ENCODE measurements around the gene ASCC1. TPM values are rescaled to one million over a fixed set of nuclear protein-coding genes. Genes with fewer than 3 reads are reported as not detected.

ASCC1 gene
- total and polyA plus RNA-seq, 2 experiments from 2014 or later: 31.8 to 38.7 TPM

DNA sequence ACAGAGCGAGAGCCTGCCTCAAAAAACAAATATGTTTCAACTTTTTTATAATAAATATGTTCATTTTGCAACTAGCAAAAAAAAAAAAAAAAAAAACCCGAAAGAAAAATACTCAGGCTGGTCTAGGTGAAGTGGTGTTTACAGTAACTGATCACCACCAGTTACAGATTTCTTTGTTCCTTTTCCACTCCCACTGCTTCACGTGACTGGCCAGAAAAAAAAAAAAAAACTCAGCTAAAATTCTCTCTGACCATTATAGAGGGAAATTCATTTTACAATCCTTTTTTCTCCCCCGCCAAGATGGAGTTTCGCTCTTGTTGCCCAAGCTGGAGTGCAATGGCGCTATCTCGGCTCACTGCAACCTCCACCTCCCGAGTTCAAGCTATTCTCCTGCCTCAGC lies 4.6 kb upstream of the ASCC1 start:
- Histone ChIP-seq H2AFZ (no peak overlapping the region), H3K4me1 (ENCODE audit: insufficient read depth) (peaks cover 13% of the 10 kb centered on the region), H3K36me3 (replicated peaks; ENCODE audit: insufficient read depth, low read depth) (no peaks in the 10 kb centered on the region), H3K79me2 (peaks cover 78% of the 10 kb centered on the region), H3K27ac (no peak overlapping the region), H3K4me2 (no peak overlapping the region), H3K9me3 (ENCODE audit: low read depth) (no peaks in the 10 kb centered on the region), H3K9me2 (replicated peaks; ENCODE audit: insufficient read depth) (no peaks in the 10 kb centered on the region), H3K27me3 (no peaks in the 10 kb centered on the region), H3K4me3 (no peak overlapping the region), H4K20me1 (ENCODE audit: insufficient read depth, poor library complexity, severe bottlenecking) (peaks cover 3% of the 10 kb centered on the region)
- no peak for TF ChIP-seq EZH2 (IDR thresholded peaks at IDR 0.05; ENCODE audit: borderline replicate concordance)
- no peak for TF ChIP-seq EZH2phosphoT487 (IDR thresholded peaks at IDR 0.05; ENCODE audit: low read depth, severe bottlenecking, unreplicated experiment)
- no peak for TF ChIP-seq CTCF (IDR thresholded peaks at IDR 0.05; ENCODE audit: poor library complexity)
- 95% methylated on average over 8 of the region's 8 CpGs for WGBS (ENCODE audit: low lambda C conversion rate, missing lambda C conversion rate)
- no peak for DNase-seq (ENCODE audit: low spot score)

GRCh38 chr10:72219235-72219814 lies 3.2 kb upstream of the ASCC1 start:
- peaks cover 20% of the 10 kb centered on the region for H3K4me1 ChIP-seq (ENCODE audit: insufficient read depth)
- TF ChIP-seq EZH2phosphoT487 (IDR thresholded peaks at IDR 0.05; ENCODE audit: low read depth, severe bottlenecking, unreplicated experiment) (no peak), CTCF (IDR thresholded peaks at IDR 0.05; ENCODE audit: poor library complexity) (no peak), EZH2 (IDR thresholded peaks at IDR 0.05; ENCODE audit: borderline replicate concordance) (no peak)
- no peak overlapping the region for H3K4me2 ChIP-seq
- 93% methylated on average over 6 of the region's 6 CpGs for WGBS (ENCODE audit: low lambda C conversion rate, missing lambda C conversion rate)
- no peaks in the 10 kb centered on the region for H3K36me3 ChIP-seq (replicated peaks; ENCODE audit: insufficient read depth, low read depth)
- H3K9me3 ChIP-seq (ENCODE audit: low read depth): no peaks in the 10 kb centered on the region
- no peak overlapping the region for H3K4me3 ChIP-seq
- peaks cover 78% of the 10 kb centered on the region for H3K79me2 ChIP-seq
- no peaks in the 10 kb centered on the region for H3K9me2 ChIP-seq (replicated peaks; ENCODE audit: insufficient read depth)
- H4K20me1 ChIP-seq (ENCODE audit: insufficient read depth, poor library complexity, severe bottlenecking): peaks cover 3% of the 10 kb centered on the region
- no peak for DNase-seq (ENCODE audit: low spot score)
- peak overlapping the region; percentile 17 for H3K27ac ChIP-seq
- no peak overlapping the region for H2AFZ ChIP-seq
- H3K27me3 ChIP-seq: no peaks in the 10 kb centered on the region

GRCh38 chr10:72218726-72219125 lies 2.6 kb upstream of the ASCC1 start:
- Histone ChIP-seq H3K79me2 (peaks cover 77% of the 10 kb centered on the region), H4K20me1 (ENCODE audit: insufficient read depth, poor library complexity, severe bottlenecking) (peaks cover 3% of the 10 kb centered on the region), H3K9me3 (ENCODE audit: low read depth) (no peaks in the 10 kb centered on the region), H3K9me2 (replicated peaks; ENCODE audit: insufficient read depth) (no peaks in the 10 kb centered on the region), H3K36me3 (replicated peaks; ENCODE audit: insufficient read depth, low read depth) (no peaks in the 10 kb centered on the region), H3K27me3 (no peaks in the 10 kb centered on the region), H3K4me2 (peak overlapping the region; percentile 17), H3K27ac (peak overlapping the region; percentile 17), H2AFZ (no peak overlapping the region), H3K4me1 (ENCODE audit: insufficient read depth) (peaks cover 20% of the 10 kb centered on the region), H3K4me3 (no peak overlapping the region)
- 71% methylated on average over 2 of the region's 2 CpGs for WGBS (ENCODE audit: low lambda C conversion rate, missing lambda C conversion rate)
- no peak for TF ChIP-seq CTCF (IDR thresholded peaks at IDR 0.05; ENCODE audit: poor library complexity)
- no peak for TF ChIP-seq EZH2 (IDR thresholded peaks at IDR 0.05; ENCODE audit: borderline replicate concordance)
- no peak for TF ChIP-seq EZH2phosphoT487 (IDR thresholded peaks at IDR 0.05; ENCODE audit: low read depth, severe bottlenecking, unreplicated experiment)
- DNase-seq (ENCODE audit: low spot score): no peak
